Stimulated activated CD4-positive, alpha-beta T cell treated with anti-CD3 and anti-CD28 coated beads, Interleukin-1b, Interleukin-23, amount 100 ng/mL, for 4 hours (primary cell): ENCODE measurements around the gene CELF5.
"Not testable (repeated sequence)": the region's sequence is repeated elsewhere in the genome, so short reads cannot be mapped to it uniquely, and the experiment has no call there.

Experiments
- DNase-seq, 2 donors: peaks; one replicate each; pipeline ENCODE4 v3.0.0-alpha.2; 2020; ENCODE audit warnings: low read depth in 2 of 2

CELF5 gene

GRCh38 chr19:3292958-3293529 lies 68.6 kb downstream of the CELF5 start:
- DNase-seq = no peak

GRCh38 chr19:3293560-3293959 lies 69.1 kb downstream of the CELF5 start:
- no peak for DNase-seq

- DNase-seq = no peak
Measured at GRCh38 chr19:3294080-3294850, 69.8 kb downstream of the CELF5 start.

- DNase-seq = no peak
Measured at GRCh38 chr19:3295581-3295980, 71.1 kb downstream of the CELF5 start.

- DNase-seq = no peak
Measured at GRCh38 chr19:3296034-3296433, 71.6 kb downstream of the CELF5 start.

- no peak for DNase-seq
Measured at GRCh38 chr19:3296446-3296845, 72.0 kb downstream of the CELF5 start.

- DNase-seq = no peak
Measured at GRCh38 chr19:3298853-3299449, 74.5 kb downstream of the CELF5 start.

- DNase-seq = not testable (repeated sequence)
Measured at GRCh38 chr19:3300566-3300965, 76.1 kb downstream of the CELF5 start.

- DNase-seq = no peak
Measured at GRCh38 chr19:3302755-3303154, 78.3 kb downstream of the CELF5 start.

- DNase-seq = peak; percentile 74 to 77
Measured at GRCh38 chr19:3304871-3305423, 80.5 kb downstream of the CELF5 start.

GRCh38 chr19:3309724-3310123 lies 85.3 kb downstream of the CELF5 start:
- DNase-seq = no peak

GRCh38 chr19:3310280-3310679 lies 85.8 kb downstream of the CELF5 start:
- no peak for DNase-seq

- no peak for DNase-seq
Measured at GRCh38 chr19:3310711-3311110, 86.2 kb downstream of the CELF5 start.

- no peak for DNase-seq
Measured at GRCh38 chr19:3313199-3313575, 88.7 kb downstream of the CELF5 start.

- DNase-seq = no peak
Measured at GRCh38 chr19:3314962-3315675, 90.7 kb downstream of the CELF5 start.

GRCh38 chr19:3315676-3315973 lies 91.2 kb downstream of the CELF5 start:
- no peak for DNase-seq

- DNase-seq = no peak
Measured at GRCh38 chr19:3316132-3316648, 91.7 kb downstream of the CELF5 start.

GRCh38 chr19:3316659-3317207 lies 92.3 kb downstream of the CELF5 start:
- DNase-seq = no peak

- no peak for DNase-seq
Measured at GRCh38 chr19:3319643-3320353, 95.3 kb downstream of the CELF5 start.

- DNase-seq = no peak
Measured at GRCh38 chr19:3320354-3320670, 95.9 kb downstream of the CELF5 start.

GRCh38 chr19:3320853-3321252 lies 96.4 kb downstream of the CELF5 start:
- no peak for DNase-seq
